ENCODE measurements around the gene TDRD9. TPM values are rescaled to one million over a fixed set of nuclear protein-coding genes. Genes with fewer than 3 reads are reported as not detected.

The TDRD9 gene
- total and polyA plus RNA-seq, 12 donors = 0.55 to 8.4 (median 2.4) TPM

GRCh38 chr14:104098272-104099095 is 170.2 kb downstream of the TDRD9 start:
- DNase-seq (no peak), ATAC-seq (no peak)
- intact Hi-C loops (cut with DNase I) = loop anchor here in 2 of 10 donors (5.0 to 10.0 kb wide), 2 partner anchors 536 to 539 kb away; no protein-coding TSS in a partner anchor

GRCh38 chr14:104099096-104100041 is 171.1 kb downstream of the TDRD9 start:
- intact Hi-C loops (cut with DNase I) = loop anchor here in 2 of 10 donors (5.0 to 10.0 kb wide), 2 partner anchors 535 to 538 kb away; no protein-coding TSS in a partner anchor
- TF ChIP-seq CTCF (IDR thresholded peaks at IDR 0.05) = no peak
- H3K4me3 ChIP-seq = no peak overlapping the region
- no peak overlapping the region for H3K27ac ChIP-seq
- ATAC-seq = no peak
- H3K36me3 ChIP-seq = no peaks in the 10 kb centered on the region
- peaks cover 0 to 27% (median 14%) of the 10 kb centered on the region in 7 donors for H3K27me3 ChIP-seq
- 79% methylated on average over 26 of the region's 26 CpGs for WGBS, 2 donors
- no peaks in the 10 kb centered on the region for H3K9me3 ChIP-seq
- DNase-seq = no peak
- peaks cover 0 to 6% (median 0%) of the 10 kb centered on the region in 9 donors for H3K4me1 ChIP-seq

More at GRCh38 chr14:104098272-104099095, 170.2 kb downstream of the TDRD9 start:
- H3K27me3 ChIP-seq = peaks cover 0 to 19% (median 10%) of the 10 kb centered on the region in 7 donors
- H3K4me3 ChIP-seq = no peak overlapping the region
- no peaks in the 10 kb centered on the region for H3K9me3 ChIP-seq
- H3K27ac ChIP-seq = no peak overlapping the region
- no peak for TF ChIP-seq CTCF (IDR thresholded peaks at IDR 0.05)
- H3K4me1 ChIP-seq = peaks cover 0 to 6% (median 0%) of the 10 kb centered on the region in 9 donors
- WGBS, 2 donors = 83 to 89% methylated on average over 25 of the region's 25 CpGs
- no peaks in the 10 kb centered on the region for H3K36me3 ChIP-seq

GRCh38 chr14:104100171-104101085 is 172.2 kb downstream of the TDRD9 start:
- H3K4me3 ChIP-seq = no peak overlapping the region
- DNase-seq = peak in 1 of 2 donors; percentile 8
- intact Hi-C loops (cut with DNase I) = no loop called here
- H3K27ac ChIP-seq = no peak overlapping the region
- no peak for ATAC-seq
- no peaks in the 10 kb centered on the region for H3K4me1 ChIP-seq
- H3K27me3 ChIP-seq = peaks cover 0 to 24% (median 6%) of the 10 kb centered on the region in 7 donors
- no peaks in the 10 kb centered on the region for H3K9me3 ChIP-seq
- 79 to 86% methylated on average over 23 of the region's 23 CpGs for WGBS, 2 donors
- H3K36me3 ChIP-seq = no peaks in the 10 kb centered on the region
- TF ChIP-seq CTCF (IDR thresholded peaks at IDR 0.05) = no peak

Data from heart right ventricle (tissue), 16 donors.